OCI-LY3 (cell line): Measurements from ENCODE around the gene KRT16.

Experiments used
- CTCF ChIP-seq: fragments of 200-600, 300-600 bp; sonication (generic); IDR thresholded peaks from 2 replicates; pipeline ENCODE4 v1.5.1; 2014; ENCODE audit warnings: antibody characterized with exemption, low read length, low read depth
- EZH2phosphoT487 ChIP-seq: fragments of 200-600 bp; shearing (Covaris generic); IDR thresholded peaks from 2 replicates; pipeline ENCODE4 v1.6.1; 2018; ENCODE audit warnings: antibody characterized with exemption, mixed run types, low read depth

- TF ChIP-seq CTCF, result no peak
- TF ChIP-seq EZH2phosphoT487, result no peak
These were observed 19.1 kb downstream of the KRT16 start for GRCh38 chr17:41593306-41593981.
